T follicular helper cell (primary cell): Measurements from ENCODE around the gene TCFL5.

Experiments used
- DNase-seq: peaks from one replicate; pipeline ENCODE4 v3.0.0-alpha.2; 2020; ENCODE audit warnings: low read depth

TCFL5 gene

GRCh38 chr20:62811720-62812119 is 49.9 kb downstream of the TCFL5 start:
- no peak for DNase-seq

GRCh38 chr20:62811320-62811719 is 50.3 kb downstream of the TCFL5 start:
- DNase-seq: no peak

GRCh38 chr20:62809530-62810428 is 51.8 kb downstream of the TCFL5 start:
- DNase-seq: no peak

GRCh38 chr20:62808211-62808865 is 53.3 kb downstream of the TCFL5 start:
- peak; percentile 60 for DNase-seq

GRCh38 chr20:62807444-62808210 is 54.0 kb downstream of the TCFL5 start:
- DNase-seq: no peak

GRCh38 chr20:62806383-62807050 is 55.1 kb downstream of the TCFL5 start:
- DNase-seq: no peak

GRCh38 chr20:62805711-62806382 is 55.8 kb downstream of the TCFL5 start:
- DNase-seq: no peak

- no peak for DNase-seq
Measured at GRCh38 chr20:62805155-62805710, 56.4 kb downstream of the TCFL5 start.

- DNase-seq: peak; percentile 67
Measured at GRCh38 chr20:62804627-62805154, 56.9 kb downstream of the TCFL5 start, which contains the start of gene OGFR. OGFR (plus strand) TSS chr20:62804835; CDS start chr20:62804860, 25 bp downstream.

GRCh38 chr20:62804021-62804626 is 57.5 kb downstream of the TCFL5 start:
- no peak for DNase-seq

- DNase-seq: no peak
Measured at GRCh38 chr20:62802026-62802712, 59.5 kb downstream of the TCFL5 start.

- no peak for DNase-seq
Measured at GRCh38 chr20:62801284-62802010, 60.2 kb downstream of the TCFL5 start.

- no peak for DNase-seq
Measured at GRCh38 chr20:62800314-62801259, 61.0 kb downstream of the TCFL5 start.

- no peak for DNase-seq
Measured at GRCh38 chr20:62799873-62800272, 61.7 kb downstream of the TCFL5 start.

GRCh38 chr20:62799459-62799858 is 62.2 kb downstream of the TCFL5 start:
- DNase-seq: no peak

GRCh38 chr20:62799036-62799435 is 62.6 kb downstream of the TCFL5 start:
- no peak for DNase-seq

- DNase-seq: no peak
Measured at GRCh38 chr20:62797671-62798532, 63.7 kb downstream of the TCFL5 start.
